Activated CD4-positive, alpha-beta T cell treated with anti-CD3 and anti-CD28 coated beads for 48 hours (primary cell): ENCODE data around the gene FNDC3B.
A peak's percentile ranks its signal among the peaks of the same experiment; 100 is the strongest.
"Not testable (repeated sequence)": the region's sequence is repeated elsewhere in the genome, so short reads cannot be mapped to it uniquely, and the experiment has no call there.

ENCODE experiments used
- DNase-seq: peaks from one replicate; pipeline ENCODE4 v3.0.0-alpha.2; 2020

FNDC3B gene

GRCh38 chr3:172076212-172076611, 36.8 kb downstream of the FNDC3B start:
- no peak for DNase-seq

- DNase-seq, result no peak
These were observed 37.9 kb downstream of the FNDC3B start for GRCh38 chr3:172077197-172077757.

- no peak for DNase-seq
These were observed 38.9 kb downstream of the FNDC3B start for GRCh38 chr3:172078244-172078643.

- no peak for DNase-seq
These were observed 39.3 kb downstream of the FNDC3B start for GRCh38 chr3:172078721-172079120.

- no peak for DNase-seq
These were observed 40.1 kb downstream of the FNDC3B start for GRCh38 chr3:172079326-172079976.

- no peak for DNase-seq
These were observed 41.1 kb downstream of the FNDC3B start for GRCh38 chr3:172080503-172080902.

GRCh38 chr3:172082269-172082668, 42.9 kb downstream of the FNDC3B start:
- no peak for DNase-seq

GRCh38 chr3:172082820-172083513, 43.6 kb downstream of the FNDC3B start:
- DNase-seq, result no peak

- no peak for DNase-seq
These were observed 44.6 kb downstream of the FNDC3B start for GRCh38 chr3:172083995-172084409.

GRCh38 chr3:172084871-172085556, 45.6 kb downstream of the FNDC3B start:
- DNase-seq, result no peak

- no peak for DNase-seq
These were observed 46.1 kb downstream of the FNDC3B start for GRCh38 chr3:172085557-172085895.

GRCh38 chr3:172086071-172086470, 46.7 kb downstream of the FNDC3B start:
- no peak for DNase-seq

GRCh38 chr3:172087198-172087597, 47.8 kb downstream of the FNDC3B start:
- DNase-seq, result no peak

- no peak for DNase-seq
These were observed 48.5 kb downstream of the FNDC3B start for GRCh38 chr3:172087602-172088580.

- DNase-seq, result no peak
These were observed 49.9 kb downstream of the FNDC3B start for GRCh38 chr3:172089250-172089649.

GRCh38 chr3:172090035-172090434, 50.7 kb downstream of the FNDC3B start:
- DNase-seq, result no peak

- DNase-seq, result no peak
These were observed 53.3 kb downstream of the FNDC3B start for GRCh38 chr3:172092658-172093057.

GRCh38 chr3:172093581-172094443, 54.4 kb downstream of the FNDC3B start:
- DNase-seq, result not testable (repeated sequence)

- peak; percentile 53 for DNase-seq
These were observed 55.5 kb downstream of the FNDC3B start for GRCh38 chr3:172094621-172095557.

GRCh38 chr3:172096881-172097420, 57.6 kb downstream of the FNDC3B start:
- DNase-seq, result no peak
